ENCODE data around the gene TMPRSS3.

TMPRSS3 gene

DNA sequence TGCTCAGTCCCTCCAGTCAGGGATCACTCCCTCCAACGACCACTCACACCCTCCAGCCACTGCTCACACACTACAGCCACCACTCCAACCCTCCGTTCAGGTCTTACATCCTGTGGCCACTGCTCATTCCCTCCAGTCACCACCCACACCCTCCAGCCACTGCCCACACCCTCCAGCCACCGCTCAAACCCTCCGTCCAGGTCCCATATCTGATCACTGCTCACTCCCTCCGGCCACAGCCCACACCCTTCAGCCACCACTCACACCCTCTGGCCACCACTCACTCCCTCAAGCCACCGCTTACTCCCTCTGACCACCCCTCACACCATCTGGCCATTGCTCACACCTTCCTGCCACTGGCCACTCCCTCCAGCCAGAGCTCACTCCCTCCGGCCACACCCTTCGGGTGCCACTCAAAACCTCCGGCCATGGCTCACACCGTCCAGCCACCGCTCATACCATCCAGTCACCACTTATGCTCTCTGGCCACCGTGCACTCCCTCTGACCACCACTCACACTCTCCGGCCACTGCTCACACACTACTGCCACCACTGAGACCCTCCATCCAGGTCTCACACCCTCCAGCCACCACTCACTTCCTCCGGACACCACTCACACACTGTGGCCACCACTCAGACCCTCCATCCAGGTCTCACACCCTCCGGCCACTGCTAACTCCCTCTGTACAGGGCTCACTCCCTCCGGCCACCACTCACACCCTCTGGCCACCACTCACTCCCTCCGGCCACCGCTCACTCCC lies 24.8 kb downstream of the TMPRSS3 start:
- no peak for DNase-seq (ENCODE audit: low read depth in 2 of 2)

DNA sequence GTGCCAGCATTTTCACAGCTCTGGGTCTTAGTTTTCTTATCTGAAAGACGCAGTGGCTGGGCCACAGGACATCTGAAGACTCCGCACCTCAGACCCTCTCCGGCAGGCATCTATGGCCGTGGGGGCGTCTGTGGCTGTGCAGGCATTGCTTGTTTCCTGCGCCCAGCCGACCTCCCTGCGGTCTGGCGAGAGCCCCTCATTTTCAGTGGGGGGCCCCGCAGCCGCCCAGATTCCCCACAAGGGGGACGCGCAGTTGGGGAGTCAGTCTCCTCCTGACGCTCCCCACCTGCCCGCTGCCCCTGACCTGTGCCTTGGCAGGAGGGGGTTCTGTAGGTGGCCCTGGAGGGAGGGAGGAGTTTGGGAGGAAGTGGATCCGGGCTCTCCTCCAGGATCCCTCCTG lies 26.0 kb downstream of the TMPRSS3 start:
- no peak for DNase-seq (ENCODE audit: low read depth in 2 of 2)

DNA sequence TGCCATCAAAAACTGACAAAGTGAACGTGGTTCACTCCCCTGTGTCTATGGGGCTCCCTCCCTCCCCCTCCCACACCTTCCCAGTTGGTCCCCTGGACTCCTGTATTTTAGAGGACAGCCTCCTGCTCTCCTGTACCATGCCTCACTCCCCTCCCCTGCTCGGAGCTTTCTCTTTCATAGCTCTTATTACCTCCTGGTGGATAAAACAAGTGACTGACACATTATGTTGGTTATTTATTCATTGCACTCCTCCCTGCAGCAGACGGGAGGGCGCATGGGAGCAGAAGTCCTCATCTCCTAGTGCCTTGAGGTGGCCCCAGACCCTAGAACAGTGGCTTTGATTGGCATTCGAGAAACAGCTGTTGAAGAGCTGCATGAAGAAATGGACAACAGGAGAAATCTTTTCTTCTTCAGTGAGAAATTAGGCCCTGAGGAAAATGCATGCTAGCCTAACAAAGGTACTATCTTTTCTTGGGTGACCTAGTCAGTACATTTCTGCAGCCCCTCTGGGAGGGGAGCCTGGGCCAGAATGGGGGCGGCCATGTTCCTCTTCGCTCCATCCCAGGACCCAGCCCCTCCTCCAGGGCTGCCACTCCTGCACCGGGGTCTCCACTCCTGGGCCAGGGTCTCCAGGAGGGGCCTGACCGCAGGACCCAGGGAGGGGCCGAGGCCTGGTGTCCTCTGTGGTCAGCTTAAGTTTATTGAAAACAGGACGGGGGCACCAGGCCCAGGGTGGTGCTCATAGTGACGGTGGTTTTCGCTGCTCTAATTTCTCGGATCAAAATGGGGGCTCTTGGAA lies 28.3 kb downstream of the TMPRSS3 start:
- DNase-seq (ENCODE audit: low read depth in 2 of 2), result no peak

DNA sequence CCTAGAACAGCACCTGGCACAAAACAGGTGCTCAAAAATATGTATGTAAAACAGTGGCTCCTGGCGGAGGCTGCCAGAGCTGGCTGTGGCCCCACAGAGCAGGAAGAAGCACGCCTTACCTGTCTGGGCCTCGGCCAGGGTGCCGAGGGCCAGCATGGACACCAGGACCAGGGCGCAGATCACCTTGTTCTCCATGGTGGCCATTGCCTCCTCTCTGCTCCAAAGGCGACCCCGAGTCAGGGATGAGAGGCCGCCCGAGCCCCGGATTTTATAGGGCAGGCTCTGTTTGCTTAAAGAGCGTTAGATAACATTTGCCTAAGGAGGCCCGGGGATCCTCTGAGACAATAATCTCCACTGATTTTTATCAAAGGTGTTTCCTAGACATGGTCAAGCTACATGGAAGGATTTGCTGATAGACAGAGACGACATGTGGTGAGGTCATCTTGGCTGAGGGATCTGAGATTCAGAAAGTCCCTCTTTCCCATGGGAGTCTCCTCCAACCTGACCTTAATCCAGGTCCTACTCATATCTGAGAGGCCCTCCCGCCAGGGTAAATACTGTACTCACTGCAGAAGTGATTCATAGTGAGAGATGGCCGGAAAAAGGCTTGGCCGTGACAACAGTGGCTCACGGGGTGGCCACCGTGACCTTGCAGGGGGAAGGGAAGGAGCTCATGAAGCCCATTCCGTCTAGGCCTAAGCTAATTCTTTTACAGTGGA lies 29.4 kb downstream of the TMPRSS3 start, which contains the start of gene TFF1:
Gene TFF1, minus strand, starts transcription at position 244 of the 719 bp plus-strand sequence. Its CDS starts 40 bp downstream, at position 204.
- no peak for DNase-seq (ENCODE audit: low read depth in 2 of 2)

DNA sequence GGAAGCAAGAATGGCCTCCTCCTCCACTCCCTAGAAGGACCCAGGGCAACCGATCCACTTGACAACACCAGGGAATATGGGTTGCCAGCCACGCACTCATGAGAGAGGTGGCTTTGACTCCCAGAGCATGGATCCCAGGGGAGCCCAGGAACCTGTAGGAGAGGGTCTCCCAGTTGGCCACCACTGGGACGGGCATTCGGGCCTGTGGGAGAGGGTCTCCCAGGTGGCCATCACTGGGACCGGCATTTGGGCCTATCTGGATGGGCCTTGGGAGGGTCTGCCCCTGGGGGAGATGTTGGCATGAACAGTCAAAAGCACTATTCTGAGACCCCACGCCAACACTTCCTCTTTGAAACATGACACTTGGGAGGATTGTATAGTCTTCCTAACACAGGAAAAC lies 30.1 kb downstream of the TMPRSS3 start:
- DNase-seq (ENCODE audit: low read depth in 2 of 2), result no peak

DNA sequence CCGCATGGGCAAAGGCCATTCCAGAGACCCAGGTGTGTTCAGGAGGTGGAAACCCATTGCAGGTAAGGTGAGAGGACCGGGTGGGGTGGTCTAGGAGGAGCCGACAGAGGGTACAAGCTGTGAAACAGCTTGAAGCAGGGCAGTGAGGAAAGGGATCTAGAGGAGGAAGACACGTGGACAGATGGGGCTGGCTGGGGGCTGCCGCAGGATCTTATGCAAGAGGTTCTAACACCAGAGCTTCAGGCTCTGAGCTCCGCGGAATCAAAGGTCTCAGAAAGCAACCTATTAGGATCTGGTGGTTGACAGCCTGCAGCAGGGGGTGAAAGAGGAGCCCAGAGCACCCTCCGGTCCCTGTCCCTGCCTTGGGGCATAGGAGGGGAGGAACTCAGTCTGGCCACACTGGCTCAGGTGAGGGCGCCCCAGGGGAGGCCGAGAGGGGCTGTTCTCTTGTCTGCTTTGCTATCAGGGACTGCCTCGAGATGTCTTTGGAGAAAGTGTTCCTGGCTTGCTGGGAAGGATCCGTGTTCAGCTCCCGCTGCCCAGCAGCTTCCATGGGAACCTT lies 31.5 kb downstream of the TMPRSS3 start:
- DNase-seq (ENCODE audit: low read depth in 2 of 2), result no peak

DNA sequence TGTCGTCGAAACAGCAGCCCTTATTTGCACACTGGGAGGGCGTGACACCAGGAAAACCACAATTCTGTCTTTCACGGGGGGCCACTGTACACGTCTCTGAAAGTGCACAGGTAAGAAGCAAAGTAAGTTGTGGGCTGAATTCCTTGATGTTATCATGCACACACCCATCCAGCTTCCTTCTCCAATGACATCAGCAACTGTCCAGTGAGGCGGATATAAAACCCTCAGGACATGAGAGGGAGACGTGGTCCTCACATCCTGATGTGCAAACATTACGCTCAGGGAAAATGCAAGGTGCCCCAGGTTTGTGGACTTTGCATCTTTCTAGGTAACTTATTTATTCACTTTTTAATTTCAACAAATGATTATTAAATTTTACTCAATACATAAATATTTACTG lies 32.5 kb downstream of the TMPRSS3 start:
- DNase-seq (ENCODE audit: low read depth in 2 of 2), result no peak

DNA sequence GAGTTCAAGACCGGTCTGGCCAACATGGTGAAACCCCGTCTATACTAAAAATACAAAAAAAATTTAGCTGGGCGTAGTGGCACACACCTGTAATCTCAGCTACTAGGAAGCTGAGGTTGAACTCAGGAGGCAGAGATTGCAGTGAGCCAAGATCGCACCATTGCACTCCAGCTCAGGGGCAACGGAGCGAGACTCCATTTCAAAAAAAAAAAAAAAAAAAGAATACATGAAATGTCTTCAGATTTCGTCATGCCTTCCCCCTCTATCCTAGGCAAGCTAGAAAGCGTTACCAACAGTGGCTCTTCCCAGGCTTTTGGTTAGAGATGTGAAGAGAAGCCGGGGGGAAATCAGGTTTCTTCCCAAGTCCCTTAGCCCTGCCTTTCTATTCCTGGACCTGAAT lies 33.2 kb downstream of the TMPRSS3 start:
- DNase-seq (ENCODE audit: low read depth in 2 of 2), result no peak

DNA sequence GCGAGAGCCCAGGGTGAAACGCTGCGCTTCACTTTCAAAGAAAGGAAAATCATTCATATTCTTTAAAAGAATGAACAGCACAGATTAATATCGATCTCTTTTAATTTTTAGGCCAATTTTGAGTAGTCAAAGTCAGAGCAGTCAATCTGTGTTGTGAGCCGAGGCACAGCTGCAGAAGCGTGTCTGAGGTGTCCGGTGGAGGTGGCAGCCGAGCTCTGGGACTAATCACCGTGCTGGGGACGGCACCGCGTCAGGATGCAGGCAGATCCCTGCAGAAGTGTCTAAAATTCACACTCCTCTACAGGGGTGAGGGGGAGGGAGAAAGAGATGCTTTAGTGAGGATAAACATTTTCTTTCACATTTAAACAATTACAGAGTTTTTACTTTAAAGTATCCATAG lies 33.7 kb downstream of the TMPRSS3 start:
- DNase-seq (ENCODE audit: low read depth in 2 of 2), result no peak

DNA sequence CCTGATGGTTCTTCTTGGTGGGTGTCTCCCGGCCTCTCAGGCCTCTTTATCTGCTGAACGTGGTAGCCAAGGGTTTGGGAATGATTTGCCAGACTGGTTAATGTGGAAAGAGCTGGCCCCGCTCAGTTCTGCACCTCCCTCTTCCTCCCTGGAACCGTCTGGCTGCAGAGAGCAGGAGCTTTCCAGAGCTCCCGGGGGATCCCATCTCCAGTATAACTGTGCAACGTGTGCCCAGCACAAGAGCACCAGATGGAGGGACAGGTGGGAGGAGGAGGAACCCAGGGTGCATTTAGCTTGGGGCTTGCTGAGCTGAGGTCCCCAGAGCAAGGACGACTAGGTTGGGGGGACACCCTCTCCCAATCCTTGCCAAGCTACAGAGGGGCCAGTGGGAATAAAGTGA lies 34.6 kb downstream of the TMPRSS3 start:
- DNase-seq (ENCODE audit: low read depth in 2 of 2), result no peak

DNA sequence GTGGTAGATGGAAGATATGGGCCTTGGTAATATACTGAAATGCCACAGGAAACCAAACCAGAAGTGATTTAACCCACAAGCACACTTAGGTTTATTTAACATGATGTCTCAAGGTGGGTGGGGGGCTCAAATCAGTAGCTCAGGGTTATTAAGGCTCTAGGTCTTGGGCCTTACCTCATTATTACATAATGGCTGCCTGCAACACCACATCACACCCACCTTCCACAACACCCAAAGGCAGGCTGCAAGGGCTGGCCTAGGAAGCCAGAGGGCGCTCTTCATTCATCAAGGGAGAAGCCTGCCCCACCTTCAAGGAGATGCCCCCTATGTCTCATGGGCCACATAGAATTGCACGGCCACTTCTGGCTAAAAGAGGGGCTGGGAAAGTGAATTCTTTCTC lies 35.5 kb downstream of the TMPRSS3 start:
- DNase-seq (ENCODE audit: low read depth in 2 of 2), result no peak

DNA sequence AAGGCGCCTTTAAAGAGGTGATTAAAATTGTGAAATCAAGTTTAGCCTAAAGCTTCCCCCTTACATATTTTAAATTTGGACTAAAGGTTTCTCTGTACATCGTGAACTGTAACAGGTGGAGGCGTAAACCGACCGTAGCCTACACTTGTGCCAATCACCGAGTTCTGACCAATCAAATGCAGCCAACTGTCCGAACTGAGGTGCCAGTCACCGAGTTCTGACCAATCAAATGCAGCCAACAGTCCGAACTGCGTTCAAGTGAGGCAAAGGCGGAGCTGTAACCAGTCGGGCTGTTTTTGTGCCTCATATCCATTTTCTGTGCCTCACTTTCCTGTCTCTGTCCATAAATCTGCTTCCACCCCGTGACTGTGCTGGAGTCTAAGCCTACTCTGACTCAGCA lies 36.9 kb downstream of the TMPRSS3 start:
- DNase-seq (ENCODE audit: low read depth in 2 of 2), result no peak

DNA sequence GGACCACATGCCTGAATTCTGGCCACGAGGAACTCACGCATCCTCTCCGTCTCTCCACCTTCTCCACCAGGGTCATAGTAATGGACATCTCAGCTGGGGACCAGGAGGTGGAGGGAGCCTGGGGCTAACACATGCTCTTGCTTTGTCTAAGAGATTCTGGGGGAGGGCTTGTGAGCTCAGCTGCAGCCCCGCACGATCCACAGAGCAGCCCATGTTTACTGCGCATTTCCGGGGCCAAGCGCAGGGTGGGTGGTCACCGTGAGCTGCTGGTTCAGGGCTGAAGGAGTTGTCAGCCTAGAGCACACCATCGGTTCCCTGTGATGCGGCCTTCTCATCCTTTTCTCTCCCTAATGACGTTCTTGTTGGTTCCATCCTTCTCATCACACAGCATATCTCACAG lies 37.6 kb downstream of the TMPRSS3 start:
- DNase-seq (ENCODE audit: low read depth in 2 of 2), result no peak

DNA sequence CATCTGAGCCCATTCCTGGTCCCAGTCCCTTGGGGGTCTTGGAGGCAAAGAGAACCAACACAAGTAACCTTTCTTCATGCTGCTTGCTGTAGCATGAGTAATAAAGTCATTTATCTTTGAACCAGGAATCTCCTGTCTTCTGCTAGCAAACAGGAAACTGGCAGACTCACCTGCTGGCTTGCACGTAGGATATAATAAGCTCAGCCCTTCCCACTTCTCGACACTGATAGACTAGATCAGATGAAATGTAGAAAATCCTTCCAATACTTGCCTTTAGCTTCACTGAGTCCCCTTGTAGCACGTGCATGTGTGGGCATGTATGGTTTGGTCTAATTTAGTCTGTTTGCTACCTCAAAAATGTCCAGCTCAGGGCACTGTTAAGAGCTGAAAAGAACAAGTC lies 38.5 kb downstream of the TMPRSS3 start:
- no peak for DNase-seq (ENCODE audit: low read depth in 2 of 2)

DNA sequence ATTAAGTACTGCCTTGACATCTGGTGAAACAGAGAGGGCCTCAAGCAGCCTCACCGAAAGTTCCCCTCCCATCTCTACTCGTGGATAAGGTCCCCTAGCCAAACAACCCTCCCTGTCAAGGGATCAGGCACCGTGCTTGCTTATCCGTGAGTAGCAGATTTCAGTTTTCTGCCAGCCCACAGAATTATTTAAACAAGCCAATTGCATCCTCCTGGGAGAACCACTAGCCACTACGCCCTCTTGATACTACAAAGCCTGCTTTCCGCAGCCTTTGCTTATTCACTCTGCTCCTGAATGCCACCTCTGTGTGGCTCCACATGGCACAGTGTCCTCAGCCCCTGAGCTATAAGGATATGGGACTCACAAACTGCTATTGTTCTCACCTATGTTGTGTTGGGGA lies 39.2 kb downstream of the TMPRSS3 start:
- DNase-seq (ENCODE audit: low read depth in 2 of 2), result no peak

DNA sequence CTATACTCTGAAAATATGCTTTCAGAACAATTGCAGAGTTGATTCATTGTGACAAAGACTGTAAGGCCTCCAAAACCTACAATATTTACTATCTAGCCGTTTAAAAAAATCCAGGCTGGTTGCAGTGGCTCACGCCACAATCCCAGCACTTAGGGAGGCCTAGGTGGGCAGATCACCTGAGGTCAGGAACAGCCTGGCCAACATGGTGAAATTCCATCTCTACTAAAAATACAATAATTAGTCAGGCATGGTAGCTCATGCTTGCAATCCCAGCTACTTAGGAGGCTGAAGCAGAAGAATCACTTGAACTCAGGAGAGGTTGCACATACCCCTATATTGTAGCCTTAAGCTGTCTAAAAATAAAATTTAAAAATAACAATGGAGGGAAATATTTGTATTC lies 39.8 kb downstream of the TMPRSS3 start:
- DNase-seq (ENCODE audit: low read depth in 2 of 2), result no peak

DNA sequence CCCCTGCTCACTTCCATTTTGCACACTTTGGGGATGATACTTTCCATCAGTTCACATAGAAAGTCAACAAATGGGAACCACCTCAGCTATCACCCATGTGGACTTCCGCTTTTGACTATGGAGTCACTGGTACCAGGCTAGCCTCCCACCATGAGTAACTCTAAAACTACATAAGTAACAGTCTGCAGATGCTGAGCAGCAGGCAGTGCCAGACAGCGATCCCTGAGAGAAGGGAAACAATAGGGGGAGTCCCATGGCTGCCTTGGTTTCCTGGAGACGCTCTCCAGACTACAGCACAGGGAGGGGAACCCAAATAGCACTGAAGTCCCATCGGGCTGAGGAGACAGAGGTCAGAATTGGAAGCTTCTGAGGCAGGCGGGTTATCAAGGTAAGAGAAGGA lies 42.2 kb downstream of the TMPRSS3 start:
- DNase-seq (ENCODE audit: low read depth in 2 of 2), result no peak

DNA sequence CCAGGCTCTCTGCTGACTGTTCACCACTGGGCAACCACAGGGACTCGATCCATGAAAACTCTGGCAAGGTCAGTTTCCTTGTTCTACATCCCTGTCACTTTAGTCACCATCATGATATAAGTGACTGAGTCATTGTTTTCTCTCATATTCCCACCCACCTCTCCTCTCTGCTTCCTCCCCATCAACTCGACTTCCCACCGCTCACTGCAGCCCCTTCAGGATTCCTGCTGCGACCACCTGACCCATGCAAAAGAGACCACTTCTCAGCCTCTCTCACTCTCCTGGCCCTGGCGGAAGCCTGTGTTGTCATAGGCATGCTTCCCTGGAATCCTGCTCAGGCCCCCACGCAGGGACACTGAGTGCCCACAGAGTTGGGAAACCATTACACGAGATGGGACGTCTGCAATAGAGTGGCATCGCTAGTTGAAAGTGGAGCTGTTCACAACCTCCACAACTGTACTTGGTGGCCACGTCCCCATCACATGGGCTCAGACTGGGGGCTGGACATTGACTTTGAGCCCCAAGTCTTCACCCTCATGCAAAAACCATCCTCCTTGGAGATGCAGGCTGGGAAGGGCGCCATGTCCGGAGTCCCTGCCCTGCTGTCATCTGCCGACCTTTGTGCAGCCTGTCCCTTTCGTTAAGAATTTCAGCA lies 43.3 kb downstream of the TMPRSS3 start:
- DNase-seq (ENCODE audit: low read depth in 2 of 2), result no peak

DNA sequence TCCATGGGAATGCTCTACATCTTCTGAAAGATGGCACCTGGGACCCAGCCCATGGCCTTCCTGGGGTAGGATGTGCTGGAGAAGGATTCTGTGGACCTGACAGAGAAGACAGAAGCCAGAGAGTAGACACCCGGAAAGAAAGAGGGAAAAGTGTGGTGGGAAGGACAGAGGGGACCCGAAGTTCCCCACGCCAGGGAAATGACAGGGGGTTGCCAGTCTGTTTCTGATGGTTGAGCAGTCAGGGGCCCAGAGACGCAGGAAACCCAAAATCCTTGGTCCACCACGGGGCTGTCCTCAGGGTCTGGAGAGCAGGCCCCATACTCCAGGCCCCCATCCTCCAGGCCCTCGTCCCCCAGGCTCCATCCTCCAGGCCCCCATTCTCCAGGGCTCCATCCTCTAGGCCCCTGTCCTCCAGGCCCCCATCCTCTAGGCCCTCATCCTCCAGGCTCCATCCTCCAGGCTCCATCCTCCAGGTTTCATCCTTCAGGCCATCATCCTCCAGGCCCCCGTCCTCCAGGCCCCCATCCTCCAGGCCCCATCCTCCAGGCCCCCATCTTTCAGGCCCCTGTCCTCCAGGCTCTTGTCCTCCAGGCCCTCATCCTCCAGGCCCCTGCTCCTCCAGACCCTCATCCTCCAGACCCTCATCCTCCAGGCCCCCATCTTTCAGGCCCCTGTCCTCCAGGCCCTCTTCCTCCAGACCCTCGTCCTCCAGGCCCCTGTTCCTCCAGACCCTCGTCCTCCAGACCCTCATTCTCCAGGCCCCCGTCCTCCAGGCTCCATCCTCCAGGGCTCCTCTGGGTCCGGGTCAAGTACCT lies 44.0 kb downstream of the TMPRSS3 start:
- no peak for DNase-seq (ENCODE audit: low read depth in 2 of 2)

DNA sequence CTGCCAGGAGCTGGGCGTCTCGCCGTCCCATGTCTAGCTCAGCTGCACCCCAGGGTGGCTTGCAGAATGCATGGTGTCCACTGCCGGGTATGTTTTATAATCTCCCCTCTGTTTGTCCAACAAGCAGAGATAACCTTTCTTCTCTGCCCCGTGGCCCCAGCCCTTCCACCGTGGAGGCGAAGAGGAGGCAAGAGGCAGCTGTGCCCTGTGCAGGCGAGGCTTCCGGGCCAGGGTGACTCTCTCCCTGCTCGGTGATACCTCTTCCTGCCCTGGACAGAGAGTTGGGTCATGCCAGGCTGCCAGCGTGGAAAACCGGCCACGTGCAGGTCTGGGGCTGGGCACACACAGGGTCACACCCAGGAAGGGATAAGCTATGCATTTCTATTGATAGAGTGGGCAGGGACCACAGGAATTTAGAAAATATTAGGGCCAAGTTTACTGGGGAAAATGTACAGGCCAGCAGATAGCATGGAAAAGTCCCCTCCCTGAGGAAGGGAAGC lies 44.9 kb downstream of the TMPRSS3 start, which contains the start of gene TFF2:
Gene TFF2, minus strand, starts transcription at position 68 of the 500 bp plus-strand sequence. Its CDS starts 37 bp downstream, at position 31.
- no peak for DNase-seq (ENCODE audit: low read depth in 2 of 2)

All from activated CD8-positive, alpha-beta memory T cell treated with anti-CD3 and anti-CD28 coated beads for 4 hours (primary cell).